ENCODE measurements around the gene SF3B5. TPM values are rescaled to one million over a fixed set of nuclear protein-coding genes. Genes with fewer than 3 reads are reported as not detected.

SF3B5 gene
- total RNA-seq, 2 donors from 2014 or later = 198 to 212 TPM

DNA sequence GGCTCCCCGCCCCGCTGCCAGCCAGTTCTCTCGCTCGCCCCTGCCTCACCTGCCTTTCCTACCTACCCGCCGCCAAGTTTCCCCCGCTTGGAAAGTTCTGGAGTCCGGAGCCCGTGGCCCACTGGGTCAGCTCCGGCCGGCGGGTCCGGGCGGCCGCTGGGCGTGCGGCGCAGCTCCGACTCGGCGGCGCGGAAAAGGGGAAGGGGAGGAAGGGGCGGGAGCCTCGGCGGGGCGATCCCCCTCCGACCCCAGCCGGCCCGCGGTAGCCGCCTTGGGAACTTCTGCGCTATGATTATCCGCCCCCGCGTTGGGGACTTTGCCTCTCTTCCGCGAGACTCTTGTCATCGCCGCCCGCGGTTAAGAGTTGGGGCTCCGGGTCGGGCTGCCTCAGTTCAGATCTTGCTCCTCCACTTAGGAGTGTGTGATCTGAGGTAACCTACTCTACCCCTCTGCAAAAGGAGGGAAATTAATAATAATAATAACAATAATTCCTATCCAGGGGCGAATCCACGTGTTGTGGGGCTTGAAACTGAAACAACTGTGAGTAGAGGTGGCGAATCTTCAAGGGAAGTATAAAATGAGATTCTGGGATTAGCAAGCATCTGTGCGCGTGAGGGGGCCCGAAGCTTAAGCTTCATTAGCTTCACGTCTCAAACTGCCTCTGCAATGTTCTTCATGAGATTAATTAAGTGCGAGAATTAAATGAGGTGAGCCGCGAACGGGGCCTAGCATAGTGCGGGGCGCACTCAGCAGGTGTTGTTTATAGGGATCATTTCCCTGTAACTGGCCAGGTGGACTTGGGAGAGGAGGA lies 30.8 kb downstream of the SF3B5 start:
- intact Hi-C loops (cut with DNase I) = no loop called here
- Histone ChIP-seq H3K36me3 (no peaks in the 10 kb centered on the region), H3K4me1 (replicated peaks) (no peaks in the 10 kb centered on the region), H3K27ac (peak overlapping the region; percentile 69 to 80), H3K4me3 (peak overlapping the region; percentile 69 to 77), H3K27me3 (replicated peaks; ENCODE audit: insufficient read depth) (no peaks in the 10 kb centered on the region), H3K9me3 (no peaks in the 10 kb centered on the region)
- TF ChIP-seq POLR2AphosphoS5 (IDR thresholded peaks at IDR 0.05) (no peak), POLR2A (IDR thresholded peaks at IDR 0.05) (no peak)
- TF ChIP-seq, protein P1, sequence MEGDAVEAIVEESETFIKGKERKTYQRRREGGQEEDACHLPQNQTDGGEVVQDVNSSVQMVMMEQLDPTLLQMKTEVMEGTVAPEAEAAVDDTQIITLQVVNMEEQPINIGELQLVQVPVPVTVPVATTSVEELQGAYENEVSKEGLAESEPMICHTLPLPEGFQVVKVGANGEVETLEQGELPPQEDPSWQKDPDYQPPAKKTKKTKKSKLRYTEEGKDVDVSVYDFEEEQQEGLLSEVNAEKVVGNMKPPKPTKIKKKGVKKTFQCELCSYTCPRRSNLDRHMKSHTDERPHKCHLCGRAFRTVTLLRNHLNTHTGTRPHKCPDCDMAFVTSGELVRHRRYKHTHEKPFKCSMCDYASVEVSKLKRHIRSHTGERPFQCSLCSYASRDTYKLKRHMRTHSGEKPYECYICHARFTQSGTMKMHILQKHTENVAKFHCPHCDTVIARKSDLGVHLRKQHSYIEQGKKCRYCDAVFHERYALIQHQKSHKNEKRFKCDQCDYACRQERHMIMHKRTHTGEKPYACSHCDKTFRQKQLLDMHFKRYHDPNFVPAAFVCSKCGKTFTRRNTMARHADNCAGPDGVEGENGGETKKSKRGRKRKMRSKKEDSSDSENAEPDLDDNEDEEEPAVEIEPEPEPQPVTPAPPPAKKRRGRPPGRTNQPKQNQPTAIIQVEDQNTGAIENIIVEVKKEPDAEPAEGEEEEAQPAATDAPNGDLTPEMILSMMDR (IDR thresholded peaks at IDR 0.05) = no peak
- WGBS = 4% methylated on average over 52 of the region's 57 CpGs
- DNase-seq (ENCODE audit: low spot score) = peak; percentile 12

DNA sequence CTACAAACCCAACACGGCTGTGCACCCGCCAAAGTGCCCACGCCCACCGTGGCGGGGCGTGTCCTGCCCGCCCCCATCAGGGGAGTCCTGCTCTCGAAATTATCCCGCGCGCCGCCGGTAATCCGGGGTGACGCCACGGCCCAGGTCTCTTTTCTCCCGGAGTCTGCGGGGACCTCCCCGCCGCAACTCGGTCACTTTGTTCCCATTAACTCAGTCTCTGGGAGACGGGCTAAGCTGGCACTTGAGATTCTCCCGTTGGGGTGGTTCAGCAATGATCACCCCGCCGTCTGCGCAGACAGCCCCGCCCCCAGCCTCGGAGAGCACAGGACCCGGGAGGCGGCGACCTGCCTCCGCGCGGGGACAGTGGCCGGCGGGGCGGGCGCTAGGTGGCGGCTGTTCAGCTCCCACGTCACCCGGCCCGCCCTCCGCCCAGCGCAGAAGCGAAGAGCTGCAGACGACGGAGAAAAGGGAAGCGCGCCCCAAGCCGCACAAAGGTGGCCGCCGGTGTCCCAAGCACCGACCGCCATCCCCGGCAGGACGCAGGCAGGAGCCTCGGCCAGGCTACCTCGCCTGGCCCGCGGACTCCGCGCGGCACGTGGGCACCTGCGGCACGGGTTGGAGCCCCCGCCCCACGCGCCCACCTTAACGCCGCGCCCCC lies 31.5 kb downstream of the SF3B5 start:
- H3K36me3 ChIP-seq = no peaks in the 10 kb centered on the region
- intact Hi-C loops (cut with DNase I) = no loop called here
- DNase-seq (ENCODE audit: low spot score) = peak; percentile 85
- H3K4me1 ChIP-seq (replicated peaks) = no peaks in the 10 kb centered on the region
- no peaks in the 10 kb centered on the region for H3K27me3 ChIP-seq (replicated peaks; ENCODE audit: insufficient read depth)
- 0% methylated on average over 43 of the region's 72 CpGs for WGBS
- H3K27ac ChIP-seq = peak overlapping the region; percentile 69 to 80
- H3K4me3 ChIP-seq = peak overlapping the region; percentile 69 to 77
- TF ChIP-seq POLR2AphosphoS5 (IDR thresholded peaks at IDR 0.05) (peak; percentile 72), POLR2A (IDR thresholded peaks at IDR 0.05) (peak; percentile 93)
- TF ChIP-seq, protein P1 (IDR thresholded peaks at IDR 0.05) = peak in 2 of 4 experiments; percentile 50 to 58
- H3K9me3 ChIP-seq = no peaks in the 10 kb centered on the region

DNA sequence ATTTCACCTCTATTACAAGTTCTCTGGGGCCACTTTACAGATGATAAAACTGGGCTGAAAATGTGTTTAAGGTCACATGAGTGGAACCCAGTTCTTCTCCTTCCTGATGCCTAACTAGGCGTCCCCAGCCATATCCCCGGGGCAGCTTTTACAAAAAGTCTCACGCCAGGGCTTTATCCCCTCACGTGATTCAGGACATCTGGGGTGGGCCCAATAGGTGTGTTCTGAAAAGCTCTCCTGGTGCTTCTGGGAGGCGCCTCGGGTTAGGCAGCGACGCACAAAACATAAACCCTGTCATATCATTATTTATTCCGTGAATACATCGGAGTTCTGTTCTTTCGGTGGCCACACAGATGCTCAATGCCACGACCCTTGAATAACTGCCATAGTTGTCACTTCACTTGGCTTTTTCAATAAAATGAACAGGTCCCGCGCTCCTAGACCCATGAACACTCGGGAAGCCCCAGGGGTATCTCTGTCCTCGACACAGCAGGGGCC lies 32.1 kb downstream of the SF3B5 start:
- TF ChIP-seq POLR2A (IDR thresholded peaks at IDR 0.05) (no peak), POLR2AphosphoS5 (IDR thresholded peaks at IDR 0.05) (no peak)
- TF ChIP-seq, protein P1 (IDR thresholded peaks at IDR 0.05) = no peak
- Histone ChIP-seq H3K9me3 (no peaks in the 10 kb centered on the region), H3K27ac (peak overlapping the region; percentile 69 to 80), H3K4me3 (peak overlapping the region; percentile 69 to 77), H3K4me1 (replicated peaks) (no peaks in the 10 kb centered on the region), H3K36me3 (no peaks in the 10 kb centered on the region), H3K27me3 (replicated peaks; ENCODE audit: insufficient read depth) (no peaks in the 10 kb centered on the region)
- WGBS = under 1% methylated on average over 16 of the region's 16 CpGs
- DNase-seq (ENCODE audit: low spot score) = peak; percentile 9
- intact Hi-C loops (cut with DNase I) = no loop called here

DNA sequence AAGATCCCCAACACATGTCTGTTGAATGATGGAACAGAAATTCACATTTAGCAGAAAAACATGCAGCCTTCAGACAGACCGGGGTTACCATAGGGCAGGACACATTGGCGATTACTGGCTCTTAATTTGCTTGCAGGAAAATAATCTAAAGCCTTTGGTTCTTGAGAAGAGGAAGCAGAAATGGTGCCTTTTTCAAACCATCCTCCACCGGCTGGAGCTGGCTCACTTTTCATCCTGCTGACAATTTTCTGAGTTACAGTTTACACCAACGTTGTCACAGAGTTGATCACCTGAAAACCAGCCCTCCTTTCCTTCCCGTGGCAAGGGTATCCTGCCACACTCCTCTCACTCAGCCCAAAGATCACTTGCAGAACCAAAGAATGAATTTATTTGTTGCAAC lies 32.6 kb downstream of the SF3B5 start:
- no peaks in the 10 kb centered on the region for H3K4me1 ChIP-seq (replicated peaks)
- H3K9me3 ChIP-seq = no peaks in the 10 kb centered on the region
- no peaks in the 10 kb centered on the region for H3K27me3 ChIP-seq (replicated peaks; ENCODE audit: insufficient read depth)
- H3K27ac ChIP-seq = no peak overlapping the region
- no peak overlapping the region for H3K4me3 ChIP-seq
- TF ChIP-seq, protein P1 (IDR thresholded peaks at IDR 0.05) = no peak
- TF ChIP-seq POLR2AphosphoS5 (IDR thresholded peaks at IDR 0.05) = no peak
- no peak for TF ChIP-seq POLR2A (IDR thresholded peaks at IDR 0.05)
- intact Hi-C loops (cut with DNase I) = no loop called here
- DNase-seq (ENCODE audit: low spot score) = no peak
- H3K36me3 ChIP-seq = no peaks in the 10 kb centered on the region
- 25% methylated on average over 5 of the region's 5 CpGs for WGBS

All from prostate gland (tissue), 2 donors.